ENCODE measurements around the gene UNC13D. TPM values are rescaled to one million over a fixed set of nuclear protein-coding genes. Genes with fewer than 3 reads are reported as not detected.

The UNC13D gene
- total RNA-seq, 1 experiment from 2014 or later: 9.0 TPM

DNA sequence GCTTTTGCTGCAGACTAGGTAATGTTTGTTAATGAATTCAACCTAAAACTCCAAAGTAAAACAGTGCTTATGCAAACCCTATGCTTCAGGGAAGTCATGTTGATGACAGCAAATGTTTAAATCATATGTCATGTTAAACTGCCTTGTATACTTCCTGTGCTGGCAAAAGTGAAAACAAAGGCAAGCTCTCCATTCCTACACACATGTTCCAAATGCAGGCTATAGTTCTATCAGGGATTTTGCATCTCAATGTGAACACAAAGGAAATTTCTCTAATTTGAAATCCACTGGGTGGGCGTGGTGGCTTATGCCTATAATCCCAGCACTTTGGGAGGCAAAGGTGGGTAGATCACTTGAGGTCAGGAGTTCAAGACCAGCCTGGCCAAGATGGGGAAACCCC lies 40.3 kb downstream of the UNC13D start:
- peaks cover 17% of the 10 kb centered on the region for H3K36me3 Mint-ChIP-seq (ENCODE audit: insufficient read depth, unreplicated experiment)
- ChIA-PET POLR2A (interaction anchor here (1.3 kb wide), 1 partner anchor 24 kb away, joined by 5 read pairs; a partner anchor contains a TSS), CTCF (interaction anchor here (1.0 kb wide), 1 partner anchor 21 kb away, joined by 3 read pairs; no protein-coding TSS in a partner anchor)
- no peak for TF ChIP-seq CTCF (IDR thresholded peaks at IDR 0.05; ENCODE audit: insufficient read depth in 1 of 2, low read depth in 1 of 2, low read length in 1 of 2, severe bottlenecking in 1 of 2, unreplicated experiment in 1 of 2)
- H3K4me1 Mint-ChIP-seq (ENCODE audit: low read depth, unreplicated experiment): peaks cover 12% of the 10 kb centered on the region
- Histone ChIP-seq H3K4me1 (peaks cover 4% of the 10 kb centered on the region), H3K36me3 (ENCODE audit: control insufficient read depth, insufficient read depth, low read length) (no peaks in the 10 kb centered on the region), H3K4me3 (ENCODE audit: low read depth, low read length) (no peak overlapping the region), H3K27me3 (replicated peaks; ENCODE audit: control insufficient read depth, insufficient read depth, low read length) (no peaks in the 10 kb centered on the region), H3K9me3 (no peaks in the 10 kb centered on the region)
- no peak for DNase-seq
- H3K9me3 Mint-ChIP-seq (ENCODE audit: unreplicated experiment): no peaks in the 10 kb centered on the region
- no peak overlapping the region for H3K4me3 Mint-ChIP-seq (ENCODE audit: unreplicated experiment)
- BruUV-seq (replicated peaks): no TSS peak
- no peaks in the 10 kb centered on the region for H3K27me3 Mint-ChIP-seq (ENCODE audit: insufficient read depth, unreplicated experiment)
- H3K27ac Mint-ChIP-seq (ENCODE audit: unreplicated experiment): no peak overlapping the region
- intact Hi-C loops (cut with micrococcal nuclease; ENCODE audit: unreplicated experiment): no loop called here

- POLR2A ChIA-PET: interaction anchor here (0.6 kb wide), 1 partner anchor 56 kb away, joined by 6 read pairs; the partner anchor contains the start of gene WBP2
- H3K36me3 Mint-ChIP-seq (ENCODE audit: insufficient read depth, unreplicated experiment): peaks cover 35% of the 10 kb centered on the region
Measured at GRCh38 chr17:75799402-75799801, 44.8 kb downstream of the UNC13D start.

More at GRCh38 chr17:75799402-75799801, 44.8 kb downstream of the UNC13D start:
- CTCF ChIA-PET: interaction anchor here (0.6 kb wide), 1 partner anchor 57 kb away, joined by 3 read pairs; no protein-coding TSS in a partner anchor
- Mint-ChIP-seq H3K27me3 (ENCODE audit: insufficient read depth, unreplicated experiment) (no peaks in the 10 kb centered on the region), H3K4me1 (ENCODE audit: low read depth, unreplicated experiment) (no peaks in the 10 kb centered on the region), H3K27ac (ENCODE audit: unreplicated experiment) (no peak overlapping the region), H3K4me3 (ENCODE audit: unreplicated experiment) (no peak overlapping the region), H3K9me3 (ENCODE audit: unreplicated experiment) (no peaks in the 10 kb centered on the region)
- intact Hi-C loops (cut with micrococcal nuclease; ENCODE audit: unreplicated experiment): no loop called here
- H3K27me3 ChIP-seq (replicated peaks; ENCODE audit: control insufficient read depth, insufficient read depth, low read length): no peaks in the 10 kb centered on the region
- no TSS peak for BruUV-seq (replicated peaks)
- no peak for DNase-seq
- no peaks in the 10 kb centered on the region for H3K9me3 ChIP-seq
- TF ChIP-seq CTCF (IDR thresholded peaks at IDR 0.05; ENCODE audit: insufficient read depth in 1 of 2, low read depth in 1 of 2, low read length in 1 of 2, severe bottlenecking in 1 of 2, unreplicated experiment in 1 of 2): no peak
- H3K4me1 ChIP-seq: no peaks in the 10 kb centered on the region
- H3K36me3 ChIP-seq (ENCODE audit: control insufficient read depth, insufficient read depth, low read length): no peaks in the 10 kb centered on the region; the same call in 1 of the 2 replicates
- no peak overlapping the region for H3K4me3 ChIP-seq (ENCODE audit: low read depth, low read length)
